K562 (cell line): Measurements from ENCODE around the gene MRPL41. TPM values are rescaled to one million over a fixed set of nuclear protein-coding genes. Genes with fewer than 3 reads are reported as not detected.
A peak's percentile ranks its signal among the peaks of the same experiment; 100 is the strongest.

Source experiments
- ATF7 ChIP-seq: fragments of 450-650 bp; IDR thresholded peaks from 2 replicates; pipeline ENCODE4 v1.7.1; 2014; ENCODE audit warnings: mild to moderate bottlenecking, moderate library complexity
- ETV1 ChIP-seq: fragments of 450-650 bp; conservative IDR thresholded peaks from 2 replicates; pipeline ENCODE4 v1.6.1; 2016; ENCODE audit warnings: missing genetic modification characterization, control low read depth, low read depth, missing compliant biosample characterization
- FOS ChIP-seq: IDR thresholded peaks from 3 replicates; pipeline ENCODE4 v1.6.1; 2011; ENCODE audit not compliant: insufficient read length; ENCODE audit errors: extremely low read depth
- GABPA ChIP-seq: fragments of 200-800 bp; sonication (Bioruptor generic); conservative IDR thresholded peaks from 2 replicates; pipeline ENCODE4 v1.6.1; 2016; ENCODE audit warnings: low read depth, missing genetic modification characterization, missing compliant biosample characterization
- HBP1 ChIP-seq: fragments of 450-650 bp; formaldehyde crosslinking; IDR thresholded peaks from 2 replicates; pipeline ENCODE4 v1.4.0; 2022; ENCODE audit warnings: missing genetic modification characterization
- MAX ChIP-seq: sonication (generic); formaldehyde crosslinking; IDR thresholded peaks from 2 replicates; pipeline ENCODE4 v1.9.0; 2022; ENCODE audit warnings: mild to moderate bottlenecking, missing genetic modification reagents
- MCM5 ChIP-seq: fragments of 450-650 bp; IDR thresholded peaks from 2 replicates; pipeline ENCODE4 v1.6.1; 2016; ENCODE audit warnings: low read depth
- MITF ChIP-seq: IDR thresholded peaks from 2 replicates; pipeline ENCODE4 v1.6.1; 2014; ENCODE audit warnings: antibody characterized with exemption
- NCOA2 ChIP-seq, 2 experiments: fragments of 450-650 bp; IDR thresholded peaks; 2 replicates each; pipeline ENCODE4 v1.6.1; 2018; ENCODE audit warnings: mild to moderate bottlenecking in 2 of 2, moderate library complexity in 1 of 2; ENCODE audit not compliant: partially characterized antibody in 2 of 2
- TCF15 ChIP-seq: fragments of 250-450 bp; sonication (Bioruptor Pico); IDR thresholded peaks from 2 replicates; pipeline ENCODE4 v1.8.0; 2022; ENCODE audit warnings: moderate library complexity, mild to moderate bottlenecking, inconsistent platforms
- WHSC1 ChIP-seq: IDR thresholded peaks from one replicate; pipeline ENCODE4 v1.6.1; 2012; ENCODE audit warnings: low read length, control low read depth, inconsistent platforms
- ZBTB7A ChIP-seq: IDR thresholded peaks from 2 replicates; pipeline ENCODE4 v1.6.1; 2011; ENCODE audit warnings: low read depth, mild to moderate bottlenecking, low read length, moderate library complexity, borderline replicate concordance; ENCODE audit not compliant: control insufficient read depth
- ZNF318 ChIP-seq, 2 experiments: fragments of 450-650 bp; IDR thresholded peaks; 2 replicates each; pipeline ENCODE4 v1.6.1; 2016; ENCODE audit warnings: mild to moderate bottlenecking in 2 of 2, borderline replicate concordance in 1 of 2, low read depth in 1 of 2, moderate library complexity in 1 of 2
- ZNF740 ChIP-seq, 3 experiments: fragments of 200-800 bp in 1 of 3; sonication (Bioruptor generic) in 1 of 3; sonication (generic) in 1 of 3; formaldehyde crosslinking in 1 of 3; IDR thresholded peaks; 2 replicates each; pipeline versions ENCODE4 v1.6.1 to v1.8.0; 2016 to 2022; ENCODE audit warnings: mild to moderate bottlenecking in 2 of 3, missing compliant biosample characterization in 2 of 3, missing genetic modification characterization in 2 of 3, missing genetic modification reagents in 1 of 3
- polyA plus RNA-seq, 8 experiments: library from polyadenylated mRNA; depleted of rRNA in 4 of 8; stranded (reverse) in 5 of 8; unstranded in 3 of 8; fragments of >200 nt; fragmentation: Nextera tagmentation in 2 of 8; fragmentation: Illumina TruSeq in 1 of 8; extraction: Ambion mirVana in 2 of 8; extraction: Trizol in 1 of 8; gene quantifications; 2 replicates each; pipeline versions ENCODE4 v1.2.1 to v1.2.3, GENCODE V29; 2011 to 2014; ENCODE audit warnings: inconsistent platforms in 1 of 8, missing spikeins in 1 of 8
- total RNA-seq, 7 experiments: library from RNA; depleted of rRNA in 6 of 7; stranded (reverse); fragments of >200 nt in 6 of 7; fragmentation: Illumina TruSeq in 2 of 7; extraction: Trizol in 2 of 7; gene quantifications; 2 replicates each; pipeline versions ENCODE4 v1.2.1 to v1.2.3, GENCODE V29; 2011 to 2021; ENCODE audit warnings: low replicate concordance in 1 of 7

Gene MRPL41
- total and polyA plus RNA-seq, 9 of the 15 experiments (the other 6 are each of a cell fraction or from before 2014, with no cell fraction given), result 2.6 to 259 (median 21.6) TPM

GRCh38 chr9:137550231-137550621 lies 1.5 kb upstream of the MRPL41 start, which contains the start of gene PNPLA7 (continued):
- no peak for TF ChIP-seq ZNF318 (IDR thresholded peaks at IDR 0.05; ENCODE audit: borderline replicate concordance in 1 of 2, low read depth in 1 of 2)
- TF ChIP-seq NCOA2 (IDR thresholded peaks at IDR 0.05; ENCODE audit: partially characterized antibody in 2 of 2), result no peak
- TF ChIP-seq WHSC1, result no peak
- no peak for TF ChIP-seq GABPA (tag)
- no peak for TF ChIP-seq HBP1 (CRISPR knock-in tag)
- no peak for TF ChIP-seq FOS
- peak; percentile 88 for TF ChIP-seq MAX
- TF ChIP-seq MCM5, result no peak
- peak; percentile 54; the same call in 1 of the 2 replicates for TF ChIP-seq ZBTB7A
- no peak for TF ChIP-seq ETV1 (tag)
- TF ChIP-seq ATF7, result peak; percentile 18; the same call in 1 of the 2 replicates
- TF ChIP-seq MITF, result peak; percentile 30; the same call in 1 of the 2 replicates
- TF ChIP-seq TCF15, result no peak
- no peak for TF ChIP-seq ZNF740 (CRISPR knock-in tag; IDR thresholded peaks at IDR 0.05)
- no peak for TF ChIP-seq ZNF740 (tag; IDR thresholded peaks at IDR 0.05)
